ENCODE results near the gene VWA8.
A peak's percentile ranks its signal among the peaks of the same experiment; 100 is the strongest.
"Not testable (repeated sequence)": the region's sequence is repeated elsewhere in the genome, so short reads cannot be mapped to it uniquely, and the experiment has no call there.

VWA8 gene

GRCh38 chr13:41881890-41882289 lies 79.0 kb downstream of the VWA8 start:
- H3K4me3 ChIP-seq (ENCODE audit: low read depth, low read length); DNase-seq (ENCODE audit: low read depth): not testable (repeated sequence)

- DNase-seq (ENCODE audit: low read depth): no peak
- H3K4me3 ChIP-seq (ENCODE audit: low read depth, low read length): no peak overlapping the region
Observed at GRCh38 chr13:41880966-41881365, 79.9 kb downstream of the VWA8 start.

GRCh38 chr13:41864658-41865057 lies 96.3 kb downstream of the VWA8 start:
- H3K4me3 ChIP-seq (ENCODE audit: low read depth, low read length): no peak overlapping the region
- peak; percentile 8 for DNase-seq (ENCODE audit: low read depth)

- DNase-seq (ENCODE audit: low read depth); H3K4me3 ChIP-seq (ENCODE audit: low read depth, low read length): not testable (repeated sequence)
Observed at GRCh38 chr13:41862659-41863058, 98.2 kb downstream of the VWA8 start.

- DNase-seq (ENCODE audit: low read depth): no peak
Observed at GRCh38 chr13:41859565-41859964, 101.3 kb downstream of the VWA8 start.

GRCh38 chr13:41858780-41859179 lies 102.1 kb downstream of the VWA8 start:
- DNase-seq (ENCODE audit: low read depth): no peak
- no peak overlapping the region for H3K4me3 ChIP-seq (ENCODE audit: low read depth, low read length)

More at GRCh38 chr13:41859565-41859964, 101.3 kb downstream of the VWA8 start:
- H3K4me3 ChIP-seq (ENCODE audit: low read depth, low read length): no peak overlapping the region

- no peak overlapping the region for H3K4me3 ChIP-seq (ENCODE audit: low read depth, low read length)
- peak; percentile 7 for DNase-seq (ENCODE audit: low read depth)
Observed at GRCh38 chr13:41854758-41855157, 106.2 kb downstream of the VWA8 start.

GRCh38 chr13:41851351-41851750 lies 109.6 kb downstream of the VWA8 start:
- DNase-seq (ENCODE audit: low read depth): no peak

GRCh38 chr13:41848435-41849255 lies 112.3 kb downstream of the VWA8 start:
- no peak overlapping the region for H3K4me3 ChIP-seq (ENCODE audit: low read depth, low read length)
- DNase-seq (ENCODE audit: low read depth): peak; percentile 53

More at GRCh38 chr13:41851351-41851750, 109.6 kb downstream of the VWA8 start:
- H3K4me3 ChIP-seq (ENCODE audit: low read depth, low read length): no peak overlapping the region

GRCh38 chr13:41847216-41847615 lies 113.7 kb downstream of the VWA8 start:
- no peak for DNase-seq (ENCODE audit: low read depth)
- H3K4me3 ChIP-seq (ENCODE audit: low read depth, low read length): no peak overlapping the region

GRCh38 chr13:41842036-41842620 lies 118.8 kb downstream of the VWA8 start:
- no peak for DNase-seq (ENCODE audit: low read depth)
- H3K4me3 ChIP-seq (ENCODE audit: low read depth, low read length): no peak overlapping the region

- no peak overlapping the region for H3K4me3 ChIP-seq (ENCODE audit: low read depth, low read length)
- no peak for DNase-seq (ENCODE audit: low read depth)
Observed at GRCh38 chr13:41837629-41838028, 123.3 kb downstream of the VWA8 start.

- DNase-seq (ENCODE audit: low read depth): no peak
- no peak overlapping the region for H3K4me3 ChIP-seq (ENCODE audit: low read depth, low read length)
Observed at GRCh38 chr13:41835871-41836270, 125.0 kb downstream of the VWA8 start.

GRCh38 chr13:41834697-41835096 lies 126.2 kb downstream of the VWA8 start:
- DNase-seq (ENCODE audit: low read depth): not testable (repeated sequence)

GRCh38 chr13:41833831-41834230 lies 127.1 kb downstream of the VWA8 start:
- no peak for DNase-seq (ENCODE audit: low read depth)
- no peak overlapping the region for H3K4me3 ChIP-seq (ENCODE audit: low read depth, low read length)

More at GRCh38 chr13:41834697-41835096, 126.2 kb downstream of the VWA8 start:
- H3K4me3 ChIP-seq (ENCODE audit: low read depth, low read length): not testable (repeated sequence)

- no peak for DNase-seq (ENCODE audit: low read depth)
Observed at GRCh38 chr13:41833201-41833600, 127.7 kb downstream of the VWA8 start.

GRCh38 chr13:41827507-41828213 lies 133.2 kb downstream of the VWA8 start:
- H3K4me3 ChIP-seq (ENCODE audit: low read depth, low read length): no peak overlapping the region
- peak; percentile 84 for DNase-seq (ENCODE audit: low read depth)

More at GRCh38 chr13:41833201-41833600, 127.7 kb downstream of the VWA8 start:
- no peak overlapping the region for H3K4me3 ChIP-seq (ENCODE audit: low read depth, low read length)

GRCh38 chr13:41825691-41826090 lies 135.2 kb downstream of the VWA8 start:
- H3K4me3 ChIP-seq (ENCODE audit: low read depth, low read length): no peak overlapping the region
- DNase-seq (ENCODE audit: low read depth): no peak

GRCh38 chr13:41823476-41823875 lies 137.4 kb downstream of the VWA8 start:
- no peak for DNase-seq (ENCODE audit: low read depth)
- no peak overlapping the region for H3K4me3 ChIP-seq (ENCODE audit: low read depth, low read length)

- H3K4me3 ChIP-seq (ENCODE audit: low read depth, low read length): no peak overlapping the region
- no peak for DNase-seq (ENCODE audit: low read depth)
Observed at GRCh38 chr13:41822560-41822959, 138.3 kb downstream of the VWA8 start.
